Peyer's patch (tissue), 4 donors: ENCODE data around the gene TCF12. TPM values are rescaled to one million over a fixed set of nuclear protein-coding genes. Genes with fewer than 3 reads are reported as not detected.

Experiments
- DNase-seq, 3 donors: peaks; one replicate each; pipeline ENCODE4 v3.0.0-alpha.2; 2017 to 2019
- H3K27ac ChIP-seq, 4 donors: fragments of 200-600 bp; sonication (generic); one replicate each; pipeline ENCODE4 v1.5.1; 2016 to 2019
- H3K27me3 ChIP-seq, 2 donors: fragments of 200-600 bp; sonication (generic); one replicate each; pipeline ENCODE4 v1.5.1; 2019
- H3K36me3 ChIP-seq, 3 donors: fragments of 200-600 bp; sonication (generic); one replicate each; pipeline ENCODE4 v1.5.1; 2016 to 2019
- H3K4me1 ChIP-seq, 4 donors: fragments of 200-600 bp; sonication (generic); one replicate each; pipeline ENCODE4 v1.5.1; 2016 to 2019
- H3K4me3 ChIP-seq, 4 donors: fragments of 200-600 bp; sonication (generic); 1 replicate in 3 of 4; 2 replicates in 1 of 4; pipeline ENCODE4 v1.5.1; 2016 to 2019; ENCODE audit warnings: mild to moderate bottlenecking in 1 of 4
- H3K9me3 ChIP-seq, 4 donors: fragments of 200-600 bp; sonication (generic); one replicate each; pipeline ENCODE4 v1.5.1; 2016 to 2019; ENCODE audit warnings: mild to moderate bottlenecking in 1 of 4
- CTCF ChIP-seq, 6 experiments: fragments of 450-650 bp in 4 of 6; fragments of 200-600 bp in 2 of 6; sonication (generic) in 1 of 6; IDR thresholded peaks; one replicate each; pipeline ENCODE4 v1.5.1; 2017 to 2019; ENCODE audit warnings: antibody characterized with exemption in 6 of 6, mild to moderate bottlenecking in 3 of 6, moderate library complexity in 1 of 6
- POLR2A ChIP-seq, 2 donors: fragments of 450-650 bp; IDR thresholded peaks; one replicate each; pipeline ENCODE4 v1.5.1; 2017; ENCODE audit warnings: antibody characterized with exemption in 2 of 2, mild to moderate bottlenecking in 2 of 2, moderate library complexity in 2 of 2
- total RNA-seq, 4 donors: library from RNA; depleted of rRNA; stranded (reverse); fragments of >200 nt; gene quantifications; one replicate each; pipeline ENCODE4 v1.1.0, GENCODE V29; 2016

TCF12 gene
- total RNA-seq, 4 donors from 2014 or later = 98.4 to 815 (median 215) TPM

- no peak for TF ChIP-seq CTCF (IDR thresholded peaks at IDR 0.05)
- no peak for TF ChIP-seq POLR2A (IDR thresholded peaks at IDR 0.05)
- Histone ChIP-seq H3K27ac (no peak overlapping the region), H3K27me3 (no peaks in the 10 kb centered on the region), H3K4me3 (peak overlapping the region in 1 of 4 donors; percentile 7), H3K4me1 (peaks cover 0 to 13% (median 0%) of the 10 kb centered on the region in 4 donors), H3K36me3 (no peaks in the 10 kb centered on the region), H3K9me3 (no peaks in the 10 kb centered on the region)
- DNase-seq = no peak
Observed at GRCh38 chr15:57220205-57220604, 301.8 kb downstream of the TCF12 start.

GRCh38 chr15:57221134-57221533 is 302.7 kb downstream of the TCF12 start:
- TF ChIP-seq CTCF (IDR thresholded peaks at IDR 0.05) = no peak
- no peak for TF ChIP-seq POLR2A (IDR thresholded peaks at IDR 0.05)
- Histone ChIP-seq H3K4me1 (peaks cover 0 to 10% (median 0%) of the 10 kb centered on the region in 4 donors), H3K4me3 (no peak overlapping the region), H3K27ac (no peak overlapping the region), H3K9me3 (no peaks in the 10 kb centered on the region), H3K27me3 (no peaks in the 10 kb centered on the region), H3K36me3 (no peaks in the 10 kb centered on the region)
- DNase-seq = no peak

GRCh38 chr15:57223345-57223744 is 304.9 kb downstream of the TCF12 start:
- no peak for DNase-seq
- no peaks in the 10 kb centered on the region for H3K36me3 ChIP-seq
- no peaks in the 10 kb centered on the region for H3K27me3 ChIP-seq
- no peak overlapping the region for H3K4me3 ChIP-seq
- peaks cover 0 to 4% (median 0%) of the 10 kb centered on the region in 4 donors for H3K4me1 ChIP-seq
- no peak overlapping the region for H3K27ac ChIP-seq
- TF ChIP-seq POLR2A (IDR thresholded peaks at IDR 0.05) (no peak), CTCF (IDR thresholded peaks at IDR 0.05) (no peak)
- no peaks in the 10 kb centered on the region for H3K9me3 ChIP-seq

DNA sequence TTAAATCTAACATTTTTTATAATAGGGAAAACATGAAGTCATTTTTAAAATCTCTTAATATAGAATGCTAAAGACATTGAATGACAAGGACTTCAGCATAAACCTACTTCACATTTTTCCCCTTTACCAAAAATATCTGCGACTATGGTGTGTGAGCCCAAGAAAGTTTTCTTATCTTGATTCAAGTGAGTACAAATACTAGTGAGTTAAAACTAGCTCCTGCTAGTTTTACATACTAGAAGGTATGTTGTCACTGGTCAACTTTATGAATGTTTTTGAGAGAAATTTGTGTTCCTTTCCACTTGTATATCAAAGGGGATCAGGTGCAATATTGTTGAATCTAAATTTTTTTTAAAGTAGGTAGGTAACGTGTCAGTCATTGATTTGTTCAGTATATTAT is 305.4 kb downstream of the TCF12 start:
- Histone ChIP-seq H3K27me3 (no peaks in the 10 kb centered on the region), H3K4me3 (no peak overlapping the region), H3K4me1 (peaks cover 0 to 4% (median 0%) of the 10 kb centered on the region in 4 donors), H3K36me3 (no peaks in the 10 kb centered on the region), H3K9me3 (no peaks in the 10 kb centered on the region), H3K27ac (no peak overlapping the region)
- DNase-seq = no peak
- TF ChIP-seq CTCF (IDR thresholded peaks at IDR 0.05) = no peak
- no peak for TF ChIP-seq POLR2A (IDR thresholded peaks at IDR 0.05)

DNA sequence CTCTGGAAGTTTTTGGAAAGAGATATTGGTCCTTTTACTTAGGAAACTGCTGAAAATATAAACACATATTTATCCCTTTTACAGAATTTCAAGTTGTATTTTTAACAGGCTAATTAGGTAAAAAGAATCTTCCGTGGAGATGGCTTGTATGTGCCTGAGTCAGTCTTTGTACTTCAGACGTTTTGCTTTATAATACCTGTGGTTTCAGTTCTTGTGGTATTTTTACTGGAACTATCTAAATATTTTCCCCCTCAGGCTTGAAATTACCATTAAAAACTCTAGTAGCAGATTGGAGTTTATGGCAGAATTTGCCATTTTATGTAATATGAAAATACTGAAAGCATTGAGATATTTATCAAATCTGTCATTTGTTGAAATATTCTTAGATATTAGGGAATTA is 306.2 kb downstream of the TCF12 start:
- H3K4me1 ChIP-seq = peaks cover 0 to 4% (median 0%) of the 10 kb centered on the region in 4 donors

More for the DNA sequence above, 306.2 kb downstream of the TCF12 start:
- Histone ChIP-seq H3K9me3 (no peaks in the 10 kb centered on the region), H3K27me3 (no peaks in the 10 kb centered on the region), H3K36me3 (no peaks in the 10 kb centered on the region), H3K4me3 (no peak overlapping the region), H3K27ac (no peak overlapping the region)
- TF ChIP-seq CTCF (IDR thresholded peaks at IDR 0.05) (no peak), POLR2A (IDR thresholded peaks at IDR 0.05) (no peak)
- DNase-seq = no peak
